GM18951 (cell line): ENCODE data around the gene NPAS3.

Source experiments
- POLR2A ChIP-seq: IDR thresholded peaks from 4 replicates; pipeline ENCODE4 v1.6.1; 2011; ENCODE audit warnings: mild to moderate bottlenecking; ENCODE audit not compliant: insufficient read length, insufficient read depth; ENCODE audit errors: extremely low read depth
- in situ Hi-C: fragments of 300-500 bp; cut with MboI; formaldehyde crosslinking; loops from one replicate; pipeline ENCODE4 v1.12.0; 2022; ENCODE audit warnings: low sequenced_read_pairs, mixed read lengths, inconsistent platforms; ENCODE audit not compliant: unreplicated experiment

Gene NPAS3

GRCh38 chr14:33413381-33413780 is 474.7 kb downstream of the NPAS3 start:
- in situ Hi-C loops: no loop called here
- TF ChIP-seq POLR2A: no peak

DNA sequence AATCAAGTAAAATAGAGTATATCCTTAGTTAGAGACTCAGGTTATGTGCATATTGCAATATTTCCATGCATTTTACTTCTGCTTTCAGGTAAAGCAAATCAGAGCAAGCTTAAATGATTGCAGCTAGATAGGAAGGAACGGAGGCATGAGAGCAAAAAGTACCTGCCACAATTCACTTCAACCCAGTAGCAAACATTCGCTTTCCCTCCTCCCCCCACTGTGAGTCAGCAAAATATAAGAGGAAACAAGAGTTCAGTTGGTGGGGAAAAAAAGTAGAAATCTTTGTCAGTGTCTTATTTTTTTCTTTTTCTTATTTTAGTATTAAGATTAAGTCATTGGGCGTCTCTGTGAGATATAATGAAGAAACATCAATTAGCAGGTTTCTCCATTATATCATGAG is 475.4 kb downstream of the NPAS3 start:
- no peak for TF ChIP-seq POLR2A
- in situ Hi-C loops: no loop called here

DNA sequence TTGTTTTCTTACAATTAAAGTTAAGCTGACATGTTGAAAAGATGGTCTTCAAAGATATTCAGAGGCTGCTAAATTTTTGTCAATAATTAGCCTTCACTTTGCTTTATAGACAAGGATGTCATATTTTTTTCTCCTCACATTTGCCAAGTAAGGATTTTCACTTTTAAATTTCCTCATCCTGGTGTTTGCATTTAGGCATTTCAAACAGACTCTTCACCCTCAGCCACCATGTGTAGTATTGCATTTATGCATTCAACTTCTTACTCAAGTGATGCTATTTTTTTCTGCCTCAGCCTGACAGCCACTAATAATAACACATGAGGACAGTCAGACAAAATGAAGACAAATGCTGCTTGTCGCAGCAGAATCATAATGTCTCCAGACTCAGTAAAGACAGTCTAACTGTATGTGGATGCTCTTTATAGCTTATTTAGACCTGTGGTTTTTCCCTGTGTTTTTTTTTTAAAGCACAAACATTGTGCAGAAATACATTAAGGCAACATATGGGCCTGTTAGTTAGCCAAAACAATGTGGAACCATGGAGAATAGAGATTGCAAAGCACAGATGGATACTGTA is 481.5 kb downstream of the NPAS3 start:
- in situ Hi-C loops: no loop called here
- TF ChIP-seq POLR2A: no peak

GRCh38 chr14:33430414-33431035 is 491.8 kb downstream of the NPAS3 start:
- no peak for TF ChIP-seq POLR2A
- in situ Hi-C loops: no loop called here

DNA sequence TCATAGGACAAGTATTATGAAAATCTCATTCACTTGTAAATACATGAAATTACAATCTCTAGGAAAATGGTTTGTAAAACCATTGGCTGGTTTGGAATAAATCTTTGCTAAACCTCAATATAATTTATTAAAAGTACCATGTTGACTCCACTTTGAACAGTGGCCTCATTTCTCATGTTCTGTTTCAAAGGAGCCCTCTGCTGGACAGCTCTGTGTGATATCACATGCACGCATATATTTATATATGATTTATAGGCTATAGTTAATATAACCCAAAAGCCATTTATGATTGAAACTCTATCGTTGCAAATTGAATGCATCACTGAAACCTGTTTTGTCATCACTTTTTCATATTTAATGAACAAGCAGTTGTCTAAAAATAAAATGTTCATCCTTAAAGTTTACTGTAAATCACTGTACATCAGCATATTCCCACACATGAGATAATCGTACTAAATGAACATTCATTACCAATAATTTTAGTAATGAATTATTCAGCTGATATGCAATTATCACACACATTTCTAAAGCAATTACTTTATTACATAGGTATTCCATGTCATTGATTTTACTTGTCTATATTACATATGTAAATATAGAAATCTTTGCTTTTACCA is 493.8 kb downstream of the NPAS3 start:
- TF ChIP-seq POLR2A: no peak
- in situ Hi-C loops: no loop called here

GRCh38 chr14:33433396-33433795 is 494.7 kb downstream of the NPAS3 start:
- in situ Hi-C loops: no loop called here
- no peak for TF ChIP-seq POLR2A

GRCh38 chr14:33435911-33436689 is 497.4 kb downstream of the NPAS3 start:
- no peak for TF ChIP-seq POLR2A
- in situ Hi-C loops: no loop called here

DNA sequence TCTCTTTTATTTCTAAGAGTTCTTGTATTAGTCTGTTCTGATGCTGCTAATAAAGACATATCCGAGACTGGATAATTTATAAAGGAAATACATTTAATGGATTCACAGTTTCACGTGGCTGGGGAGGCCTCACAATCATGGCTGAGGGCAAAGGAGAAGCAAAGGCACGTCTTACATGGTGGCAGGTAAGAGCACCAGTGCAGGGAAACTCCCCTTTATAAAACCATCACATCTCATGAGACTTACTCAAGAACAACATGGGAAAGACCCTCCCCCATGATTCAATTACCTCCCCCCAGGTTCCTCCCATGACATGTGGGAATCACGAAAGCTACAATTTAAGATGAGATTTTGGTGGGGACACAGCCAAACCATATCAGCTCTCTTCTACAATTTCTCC is 503.0 kb downstream of the NPAS3 start:
- TF ChIP-seq POLR2A: no peak
- in situ Hi-C loops: no loop called here

DNA sequence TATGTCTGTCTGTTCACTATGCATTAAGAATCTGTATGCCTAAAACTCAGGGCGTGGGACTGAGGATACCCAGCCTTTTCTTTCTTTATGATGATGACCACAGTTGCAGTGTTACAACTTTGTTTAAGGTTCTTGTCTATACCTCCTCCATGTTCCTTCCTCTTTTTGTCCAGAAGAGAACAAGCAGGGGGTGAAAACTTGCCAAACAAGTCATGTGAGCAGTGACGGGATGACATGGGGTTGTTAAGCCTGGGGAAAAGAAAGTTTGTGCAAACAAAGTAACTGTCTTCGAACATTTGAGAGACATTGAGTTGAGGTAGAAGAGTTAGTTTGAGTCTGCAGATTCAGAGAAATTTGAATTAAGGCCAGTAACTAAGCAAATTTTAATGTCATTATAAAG is 505.5 kb downstream of the NPAS3 start:
- in situ Hi-C loops: no loop called here
- TF ChIP-seq POLR2A: no peak

DNA sequence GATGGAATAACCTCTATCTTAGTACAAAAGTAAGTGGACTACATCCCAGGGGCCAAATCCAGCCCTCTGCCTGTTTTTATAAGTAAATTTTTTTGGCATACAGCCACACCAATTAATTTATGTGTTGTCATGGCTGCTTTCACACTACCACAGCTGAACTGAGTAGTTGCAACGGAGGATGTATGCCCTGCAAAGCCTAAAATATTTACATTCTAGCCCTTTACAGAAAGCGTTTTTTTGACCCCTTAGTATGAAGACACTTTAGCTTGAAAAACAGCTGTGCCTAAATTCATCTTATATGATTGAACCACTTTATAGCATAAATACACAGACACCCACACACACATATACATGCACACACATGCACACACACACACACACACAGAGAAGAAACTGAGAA is 510.6 kb downstream of the NPAS3 start:
- TF ChIP-seq POLR2A: no peak
- in situ Hi-C loops: no loop called here

DNA sequence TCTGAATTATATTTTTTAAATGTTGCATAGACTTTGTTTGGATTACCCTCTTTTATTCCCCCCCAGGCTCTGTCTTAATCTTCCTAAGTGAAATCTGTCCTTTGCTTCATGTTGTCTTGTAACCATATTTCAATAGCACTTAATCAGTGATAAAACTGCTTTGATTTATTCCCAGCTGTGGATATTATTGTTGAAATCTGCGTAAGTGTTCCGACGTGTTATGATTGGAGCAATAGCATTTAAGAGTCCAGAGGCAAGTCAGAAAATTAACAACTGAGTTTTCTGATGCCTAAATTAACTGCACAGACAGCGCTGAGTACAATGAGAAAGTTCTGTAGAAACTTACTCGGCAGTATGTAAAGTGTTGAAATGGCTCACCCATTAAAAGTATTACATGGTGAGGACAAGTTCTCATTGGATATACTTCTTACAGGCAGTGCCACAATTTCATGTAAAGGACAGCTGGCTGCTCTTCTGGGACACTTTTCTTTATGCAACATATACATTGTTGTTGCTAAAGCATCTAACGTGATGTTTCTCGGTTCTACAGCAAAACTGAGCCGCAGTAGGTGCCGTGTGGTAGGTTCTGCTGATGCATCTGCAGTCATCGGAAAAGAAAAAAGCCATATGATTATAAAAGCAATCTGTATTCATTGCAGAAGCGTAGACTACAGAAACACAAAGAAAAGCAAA is 511.2 kb downstream of the NPAS3 start:
- in situ Hi-C loops: no loop called here
- TF ChIP-seq POLR2A: no peak

DNA sequence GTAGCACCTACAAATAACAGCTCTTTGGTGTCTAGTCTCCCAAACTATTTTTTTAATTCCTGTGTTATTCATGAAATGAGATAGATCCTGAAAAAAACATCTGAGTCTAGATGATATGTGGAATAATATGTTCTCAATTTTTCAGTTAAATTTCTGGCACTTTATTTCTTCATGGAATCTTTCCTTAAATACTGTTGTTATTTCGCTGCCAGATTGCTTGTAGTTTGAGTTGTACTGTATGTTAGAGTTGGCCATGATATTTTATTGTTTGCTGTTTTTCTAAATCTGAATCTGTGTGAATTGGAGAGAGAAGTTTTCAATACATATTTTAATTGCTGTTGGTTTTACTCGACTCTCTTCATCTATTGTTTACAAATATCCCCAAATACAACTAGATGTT is 511.7 kb downstream of the NPAS3 start:
- TF ChIP-seq POLR2A: no peak
- in situ Hi-C loops: no loop called here

GRCh38 chr14:33451211-33451610 is 512.5 kb downstream of the NPAS3 start:
- in situ Hi-C loops: no loop called here
- no peak for TF ChIP-seq POLR2A
